CD4-positive, alpha-beta T cell treated with Interleukin-17A for 4 hours (primary cell): Measurements from ENCODE around the gene VTI1A.
"Not testable (repeated sequence)": the region's sequence is repeated elsewhere in the genome, so short reads cannot be mapped to it uniquely, and the experiment has no call there.

ENCODE experiments used
- DNase-seq: peaks from one replicate; pipeline ENCODE4 v3.0.0-alpha.2; 2020; ENCODE audit warnings: mixed read lengths

The VTI1A gene

DNA sequence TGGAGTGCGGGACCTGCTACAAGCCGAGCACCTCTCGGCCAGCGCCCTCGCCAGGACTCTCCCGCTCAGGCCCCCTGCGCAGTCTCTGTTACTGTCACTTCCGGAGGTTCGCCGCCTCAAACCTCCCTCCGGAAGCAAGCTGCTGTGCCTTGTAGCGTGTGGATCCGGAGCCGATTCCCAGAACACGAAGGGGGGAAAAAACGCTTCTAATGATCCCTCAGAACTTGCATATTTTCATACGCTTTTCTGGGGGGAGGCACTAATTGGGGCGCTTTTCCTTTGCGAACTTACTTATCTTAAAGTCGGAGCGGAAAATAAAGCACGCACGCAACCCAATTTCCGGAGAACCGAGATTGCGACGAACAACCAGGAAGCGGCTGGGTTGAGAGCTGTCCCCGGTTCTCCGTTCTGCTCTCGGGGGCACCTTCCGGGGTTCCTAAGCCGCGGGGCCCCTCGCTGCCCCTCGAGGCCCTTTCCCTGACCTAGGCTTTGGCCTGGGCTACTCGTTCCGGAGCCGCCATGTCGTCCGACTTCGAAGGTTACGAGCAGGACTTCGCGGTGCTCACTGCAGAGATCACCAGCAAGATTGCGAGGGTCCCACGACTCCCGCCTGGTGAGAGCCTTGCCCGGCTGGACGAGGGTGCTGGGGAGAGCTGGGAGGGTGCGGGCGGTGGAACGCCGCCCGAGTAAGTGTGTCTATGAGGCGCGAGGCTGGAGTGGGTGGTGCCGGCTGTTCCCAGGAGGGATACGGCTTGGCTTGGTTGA lies at the start of gene VTI1A, which contains the start of gene ZDHHC6:
Gene VTI1A (plus strand): TSS at position 361 of the 765 bp plus-strand sequence. CDS start 159 bp downstream, at position 520.
Gene ZDHHC6 (minus strand): TSS at position 60 of the 765 bp plus-strand sequence. CDS start 1,478 bp downstream, outside the sequence.
- DNase-seq: peak; percentile 86

DNA sequence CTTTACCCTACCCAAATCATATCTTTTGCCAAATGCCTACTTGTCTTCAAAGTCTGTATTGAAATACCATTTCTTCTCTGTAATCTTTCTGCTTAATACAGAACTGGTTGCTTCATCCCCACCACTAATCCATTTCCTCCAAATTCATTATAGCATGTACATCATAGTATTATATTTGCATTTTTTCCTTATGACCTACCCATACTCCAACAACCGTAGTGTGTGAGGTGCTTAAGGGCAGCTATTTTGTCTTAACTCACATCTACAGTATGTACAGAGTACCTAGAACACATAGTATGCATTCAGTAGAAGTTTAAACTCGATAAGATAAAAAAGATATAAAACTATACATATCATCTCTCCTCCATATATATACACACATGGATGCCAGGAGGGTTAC lies 49.4 kb upstream of the VTI1A start:
- no peak for DNase-seq

DNA sequence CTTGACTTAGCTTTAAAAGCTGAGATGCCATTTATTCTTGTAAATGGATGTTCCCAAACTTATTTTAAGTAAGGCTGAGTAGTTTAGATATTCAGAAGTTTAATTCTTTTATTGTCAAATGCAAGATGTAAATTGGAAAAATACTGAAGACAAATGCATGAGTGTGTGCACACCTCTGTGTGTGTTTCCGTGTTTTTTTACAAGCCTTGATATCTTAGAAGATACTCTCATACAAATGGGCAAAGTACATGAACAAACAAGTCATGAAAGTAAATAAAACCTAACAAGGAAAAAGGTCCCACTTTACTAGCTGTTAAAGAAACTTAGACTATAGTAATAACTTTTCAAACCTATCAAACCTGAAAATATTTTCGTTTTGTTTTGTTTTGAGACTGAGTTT lies 44.1 kb upstream of the VTI1A start:
- DNase-seq: no peak

DNA sequence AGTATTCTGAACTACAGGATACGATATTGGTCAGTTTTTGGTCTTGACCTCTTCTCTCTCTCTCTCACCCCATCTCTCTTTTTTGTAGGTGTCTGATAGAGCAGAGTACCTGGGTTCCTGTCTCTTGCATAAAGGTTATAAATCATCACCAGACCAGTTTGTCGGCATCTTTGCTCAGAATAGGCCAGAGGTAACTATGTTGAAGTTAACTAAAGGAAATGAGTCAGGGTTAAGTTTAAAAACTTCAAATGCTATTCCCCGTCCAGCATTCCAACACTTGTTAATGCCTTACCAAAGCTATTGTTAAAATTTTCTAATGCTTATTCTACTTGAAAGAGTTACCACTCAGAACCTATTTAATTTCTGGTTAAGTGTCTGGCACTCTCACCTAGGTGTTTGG lies 42.4 kb upstream of the VTI1A start:
- DNase-seq: no peak

DNA sequence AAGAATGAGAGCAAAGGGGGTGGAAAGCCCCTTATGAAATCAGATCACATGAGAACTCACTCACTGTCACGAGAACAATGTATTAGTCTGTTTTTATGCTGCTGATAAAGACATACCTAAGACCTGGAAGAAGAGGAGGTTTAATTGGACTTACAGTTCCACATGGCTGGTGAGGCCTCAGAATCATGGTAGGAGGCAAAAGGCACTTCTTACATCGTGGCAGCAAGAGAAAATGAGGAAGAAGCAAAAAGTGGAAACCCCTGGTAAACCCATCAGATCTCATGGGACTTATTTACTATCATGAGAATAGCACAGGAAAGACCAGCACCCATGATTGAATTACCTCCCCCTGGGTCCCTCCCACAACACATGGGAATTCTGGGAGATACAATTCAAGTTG lies 40.2 kb upstream of the VTI1A start:
- not testable (repeated sequence) for DNase-seq

DNA sequence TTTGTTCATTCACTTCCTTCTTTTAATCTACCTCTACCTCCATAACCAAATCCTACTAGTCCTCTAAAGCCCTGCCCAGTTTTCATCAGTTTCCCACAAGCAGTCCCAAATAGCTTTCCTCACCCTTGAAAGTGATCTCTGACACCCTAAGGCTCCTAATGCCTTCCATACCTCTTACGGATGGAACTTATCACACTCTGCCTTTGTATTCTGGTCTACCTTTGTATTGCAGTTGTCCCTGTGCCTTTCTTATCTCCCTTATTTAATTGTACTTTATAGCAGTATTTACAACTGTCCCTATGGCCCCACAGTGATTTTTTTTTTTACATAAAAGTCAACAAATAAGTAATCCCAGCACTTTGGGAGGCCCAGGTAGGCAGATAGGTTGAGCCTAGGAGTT lies 39.3 kb upstream of the VTI1A start:
- no peak for DNase-seq

DNA sequence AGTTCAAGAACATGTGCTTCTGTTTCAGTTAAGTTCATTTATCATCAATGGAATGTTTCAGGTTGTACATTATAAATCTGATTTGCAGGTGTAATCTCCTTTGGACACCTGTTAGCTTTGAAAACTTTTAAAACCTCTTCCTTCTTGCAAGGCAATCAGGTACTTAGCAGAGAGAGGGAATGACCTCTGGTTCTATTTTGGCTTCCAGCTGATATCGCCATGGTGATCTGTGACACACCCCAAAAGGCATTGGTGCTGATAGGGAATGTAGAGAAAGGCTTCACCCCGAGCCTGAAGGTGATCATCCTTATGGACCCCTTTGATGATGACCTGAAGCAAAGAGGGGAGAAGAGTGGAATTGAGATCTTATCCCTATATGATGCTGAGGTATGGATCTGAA lies 37.7 kb upstream of the VTI1A start:
- no peak for DNase-seq

DNA sequence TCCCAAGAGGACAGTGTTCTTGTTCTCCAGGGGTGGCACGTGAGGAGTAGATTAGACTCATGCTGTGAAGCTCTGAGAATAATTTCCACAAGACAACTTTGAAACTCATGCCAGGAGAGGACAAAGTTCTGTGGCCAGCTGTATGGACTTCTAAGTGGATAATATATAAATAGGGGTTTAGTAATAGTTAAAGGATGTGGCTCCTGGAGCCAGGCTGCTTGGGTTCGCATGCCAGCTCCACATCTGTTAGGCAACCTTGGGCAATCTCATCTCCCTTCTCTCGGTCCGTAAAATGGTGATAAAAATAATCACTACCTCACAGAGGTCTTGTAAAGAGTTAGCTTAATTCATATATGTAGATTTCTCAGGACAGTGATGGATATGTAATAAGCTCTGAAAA lies 37.3 kb upstream of the VTI1A start:
- no peak for DNase-seq

DNA sequence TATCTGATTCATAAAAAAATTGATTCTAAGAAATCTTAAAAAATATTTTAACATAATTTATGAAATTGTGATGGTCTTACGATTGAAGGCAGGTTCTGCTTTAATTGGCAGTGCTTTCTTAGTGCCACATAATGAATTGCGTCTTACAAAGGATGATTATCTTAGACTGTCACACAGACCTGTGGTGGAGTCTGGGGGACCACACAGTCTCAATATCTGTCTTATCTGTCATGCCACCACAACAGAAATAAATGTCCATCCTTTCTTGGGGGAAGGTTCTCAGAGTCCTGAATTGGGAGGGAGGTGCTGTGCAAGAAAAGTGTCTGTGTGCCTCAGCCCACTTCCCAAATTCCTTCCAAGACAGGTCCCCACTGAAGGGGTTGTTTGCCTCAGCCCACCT lies 34.3 kb upstream of the VTI1A start:
- DNase-seq: no peak

DNA sequence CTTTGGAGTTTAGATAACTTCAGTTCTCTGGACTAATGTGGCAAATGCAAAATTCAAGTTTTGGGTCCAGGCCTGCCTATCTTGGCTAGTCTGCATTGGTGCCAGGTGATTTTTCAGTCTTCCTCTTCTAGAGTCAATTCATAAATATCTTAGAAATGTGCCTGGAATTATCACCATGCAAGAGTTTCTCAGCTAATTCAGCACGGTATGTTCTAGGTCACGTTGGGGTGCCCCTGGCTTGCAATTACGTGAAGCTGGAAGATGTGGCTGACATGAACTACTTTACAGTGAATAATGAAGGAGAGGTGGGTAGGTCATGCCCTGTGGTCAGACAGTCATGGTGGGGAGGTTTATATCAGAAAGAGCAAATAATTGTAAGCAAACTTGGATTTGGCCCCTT lies 25.3 kb upstream of the VTI1A start:
- DNase-seq: no peak

DNA sequence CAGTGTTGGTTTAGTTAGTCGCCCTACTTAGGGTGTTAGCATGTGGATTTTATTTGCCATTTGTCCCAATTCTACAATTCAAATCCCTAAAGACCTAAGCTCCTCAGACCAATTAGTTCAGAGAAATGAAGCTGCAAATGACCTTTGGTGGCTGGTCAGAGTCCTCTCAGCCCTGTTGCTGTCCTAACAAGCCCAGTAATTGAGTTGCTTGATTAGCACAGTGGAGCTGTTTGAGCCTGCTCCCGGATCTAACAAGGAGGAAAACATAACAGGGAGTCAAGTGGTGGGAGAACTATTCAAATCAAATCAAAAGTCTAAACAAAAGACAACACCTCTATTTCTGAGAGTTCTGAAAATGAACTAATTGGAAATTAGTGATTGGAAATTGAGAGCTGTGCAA lies 22.4 kb upstream of the VTI1A start:
- DNase-seq: no peak

DNA sequence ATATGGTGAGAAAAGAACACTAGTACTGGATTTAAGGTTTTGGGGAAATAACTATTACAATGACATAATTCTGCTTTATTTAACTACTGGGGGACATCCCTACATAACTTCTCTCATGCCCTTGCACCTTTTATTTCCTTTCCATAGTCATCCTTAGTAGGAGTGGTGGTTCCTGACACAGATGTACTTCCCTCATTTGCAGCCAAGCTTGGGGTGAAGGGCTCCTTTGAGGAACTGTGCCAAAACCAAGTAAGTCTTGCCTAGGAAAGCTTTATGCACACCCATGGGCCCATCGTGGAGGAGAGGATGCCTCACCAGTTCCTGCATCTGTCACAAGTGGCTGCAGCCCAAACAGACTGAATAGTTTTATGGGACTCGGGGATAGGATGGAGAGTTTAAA lies 20.9 kb upstream of the VTI1A start:
- DNase-seq: no peak

DNA sequence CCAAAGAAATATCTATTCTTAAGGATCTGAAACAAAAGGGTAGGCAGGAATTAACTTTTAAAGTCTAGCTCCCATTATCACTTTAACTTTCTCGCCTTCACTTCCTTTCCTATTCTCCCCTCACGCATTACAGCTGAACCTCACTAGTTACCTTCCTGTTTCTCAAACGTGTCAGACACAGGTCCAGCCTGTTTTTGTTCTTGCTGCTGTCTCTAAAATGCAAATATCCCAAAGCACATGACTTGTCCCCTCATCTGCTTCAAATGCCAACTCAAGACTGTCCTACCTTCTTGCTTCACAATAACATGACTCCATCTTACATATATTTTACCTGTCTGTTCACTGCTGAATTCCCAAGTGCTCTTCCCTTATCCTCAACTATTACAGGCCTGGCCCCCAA lies 17.9 kb upstream of the VTI1A start:
- DNase-seq: no peak

DNA sequence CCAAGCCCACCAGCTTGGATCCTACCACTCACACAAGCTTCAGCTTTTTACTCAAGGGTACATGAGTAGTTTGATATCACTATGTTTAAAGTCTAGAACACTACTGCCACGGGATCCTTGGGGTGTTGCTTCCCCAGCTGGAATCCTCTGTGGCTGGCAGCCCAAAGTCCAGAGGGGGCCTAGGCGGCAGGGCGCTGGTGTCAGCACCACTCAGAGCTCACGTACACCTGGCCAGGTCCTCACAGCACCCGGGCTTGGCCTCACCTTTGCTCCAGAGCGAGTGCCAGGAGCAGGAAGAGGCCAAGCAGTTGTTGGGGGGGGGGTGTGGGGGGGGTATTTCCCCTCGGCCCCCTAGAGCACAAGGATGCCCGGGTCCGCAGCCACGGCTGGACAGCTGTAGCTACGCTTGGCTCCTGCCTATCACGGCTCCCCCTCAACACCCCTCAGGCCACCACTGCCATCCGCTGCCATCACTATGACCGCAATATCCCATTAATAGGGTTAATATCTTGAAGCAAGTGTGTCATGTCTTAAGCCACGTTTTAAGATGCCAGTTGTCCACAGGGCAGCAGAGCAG lies 17.3 kb upstream of the VTI1A start:
- DNase-seq: no peak

DNA sequence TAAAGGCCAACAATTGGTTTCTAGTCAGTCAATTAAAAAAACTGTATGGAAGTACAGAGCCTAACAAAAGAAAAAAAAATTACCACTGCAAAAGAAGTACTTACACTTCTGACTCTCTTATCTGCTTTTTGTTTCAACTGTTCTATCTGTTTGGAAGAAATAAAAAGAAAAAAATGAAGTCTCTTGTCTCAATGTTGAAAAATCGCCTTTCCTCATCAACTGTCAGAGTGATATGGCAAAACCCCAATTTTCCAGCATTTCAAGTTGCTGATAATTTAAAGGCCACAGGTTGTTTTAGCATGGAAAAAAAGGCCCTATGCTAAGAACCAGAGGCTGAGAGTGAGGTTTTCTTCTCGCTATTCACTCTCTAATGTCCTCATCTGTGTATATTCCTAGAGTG lies 13.9 kb upstream of the VTI1A start:
- DNase-seq: no peak

DNA sequence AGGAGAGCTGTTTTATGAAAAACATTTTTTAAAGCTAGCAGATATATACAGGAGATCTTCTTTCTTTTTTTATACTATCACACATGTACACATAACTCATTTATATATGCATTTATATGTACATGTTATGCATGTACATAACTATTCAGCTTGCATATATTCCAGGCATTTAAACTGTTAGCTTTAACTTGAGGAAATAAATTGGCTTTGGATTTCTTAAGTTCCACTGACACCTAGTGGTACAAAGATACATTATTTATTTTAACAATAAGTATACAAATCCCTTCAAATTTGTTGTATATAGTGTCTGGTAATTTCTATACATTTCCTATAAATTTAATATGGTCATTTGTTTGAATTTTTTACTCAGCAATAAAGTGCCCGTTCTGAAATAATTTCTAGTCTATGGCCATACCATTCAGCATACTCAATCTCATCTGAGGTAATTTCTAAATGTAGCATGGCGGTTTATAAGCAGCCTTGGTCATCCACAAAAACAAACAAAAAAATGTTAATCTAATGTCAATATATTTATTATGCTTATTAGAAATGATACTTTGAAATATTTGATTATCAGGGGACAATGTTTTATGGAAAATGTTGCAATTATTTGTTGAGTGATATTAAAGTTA lies 11.9 kb upstream of the VTI1A start:
- no peak for DNase-seq

DNA sequence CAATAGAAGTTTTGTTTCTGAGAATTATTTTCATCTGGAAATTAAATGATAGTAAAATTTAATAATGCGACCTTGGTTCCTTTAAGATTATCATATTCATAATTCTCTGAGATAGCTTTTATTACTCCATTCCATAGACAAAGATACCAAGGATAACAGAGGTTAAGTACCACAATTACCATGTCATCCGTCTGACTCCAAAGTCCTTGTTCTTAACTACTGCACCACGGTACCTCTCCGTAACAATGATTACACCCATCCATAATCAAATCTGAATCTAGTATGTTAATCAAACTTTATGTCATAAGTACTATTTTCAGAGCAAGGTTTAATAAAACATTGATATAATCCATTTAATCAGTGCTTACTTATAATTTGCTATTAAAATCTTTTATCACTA lies 8.7 kb upstream of the VTI1A start:
- DNase-seq: no peak

DNA sequence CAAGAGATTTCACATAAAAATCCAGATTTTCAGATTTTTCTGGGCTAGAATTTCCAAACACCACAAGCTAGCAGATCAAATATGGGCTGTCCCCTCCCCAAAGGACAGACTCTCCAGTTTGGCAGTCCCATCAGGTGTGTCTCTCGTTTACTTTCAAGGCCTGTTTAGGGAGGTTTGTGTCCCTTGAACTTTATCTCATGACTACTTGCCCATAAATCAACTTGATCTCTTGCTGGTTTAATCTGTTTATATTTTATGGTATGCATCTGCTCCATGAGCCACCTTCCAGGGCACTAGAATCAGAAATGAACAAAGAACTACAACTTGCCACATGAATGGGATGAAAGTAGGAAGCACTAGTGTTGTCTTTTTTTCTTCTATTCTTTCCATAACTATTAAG lies 5.5 kb upstream of the VTI1A start:
- DNase-seq: no peak

DNA sequence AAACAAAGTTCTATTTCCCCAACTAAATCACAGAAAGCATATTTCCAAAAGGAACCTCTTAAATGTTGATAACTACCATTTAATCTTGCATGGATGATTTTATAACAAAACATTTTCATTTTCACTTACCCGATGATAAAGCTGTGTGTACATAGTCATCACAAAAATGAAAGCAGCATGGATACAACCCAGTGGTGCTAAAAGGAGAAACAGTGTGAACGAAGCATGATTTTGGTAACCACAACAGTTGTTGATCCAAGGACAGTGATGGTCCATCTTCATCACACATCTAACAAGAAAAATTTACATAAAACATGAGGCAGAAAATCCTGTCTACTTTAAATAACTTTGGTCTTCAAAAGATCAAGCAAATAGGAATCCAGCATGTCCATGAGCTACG lies 5.0 kb upstream of the VTI1A start:
- DNase-seq: no peak

DNA sequence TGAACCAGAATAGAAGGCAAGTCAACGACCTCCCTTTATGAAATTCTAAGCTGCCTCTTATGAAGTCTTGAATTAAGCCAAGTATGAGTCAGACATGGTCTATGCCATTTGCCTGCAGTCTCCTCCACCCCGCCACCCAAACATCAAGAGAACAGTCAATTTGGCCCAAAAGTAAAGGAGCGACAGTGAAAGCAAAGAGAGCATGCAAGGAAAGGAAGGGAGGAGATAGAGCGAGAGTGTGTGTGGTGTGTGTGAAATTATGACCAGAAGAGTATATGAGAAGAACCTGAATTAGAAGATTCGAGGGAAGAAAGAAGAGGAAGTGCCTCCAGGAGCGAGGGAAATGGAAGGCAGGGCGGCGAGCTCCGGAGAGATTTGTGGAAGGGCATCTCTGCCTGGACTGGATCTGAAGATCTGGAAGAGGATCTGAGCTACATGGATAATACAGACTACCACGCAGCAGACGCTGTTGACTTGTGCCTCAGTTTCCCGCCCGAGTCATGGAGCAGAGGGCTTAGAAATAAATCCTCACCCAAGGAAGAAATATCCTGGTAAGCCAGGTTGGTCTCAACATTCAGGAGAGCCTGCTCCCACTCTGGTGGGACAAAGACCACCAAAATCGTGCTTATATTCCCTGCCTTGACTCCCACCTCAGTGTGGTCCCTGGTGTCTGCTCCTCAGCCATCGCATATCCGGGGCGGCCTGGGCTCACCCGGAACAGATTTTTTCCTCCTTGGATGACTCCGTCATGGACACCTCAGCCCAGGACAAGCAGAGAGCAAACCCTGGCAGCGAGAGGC lies 760 bp upstream of the VTI1A start:
- DNase-seq: peak; percentile 10

DNA sequence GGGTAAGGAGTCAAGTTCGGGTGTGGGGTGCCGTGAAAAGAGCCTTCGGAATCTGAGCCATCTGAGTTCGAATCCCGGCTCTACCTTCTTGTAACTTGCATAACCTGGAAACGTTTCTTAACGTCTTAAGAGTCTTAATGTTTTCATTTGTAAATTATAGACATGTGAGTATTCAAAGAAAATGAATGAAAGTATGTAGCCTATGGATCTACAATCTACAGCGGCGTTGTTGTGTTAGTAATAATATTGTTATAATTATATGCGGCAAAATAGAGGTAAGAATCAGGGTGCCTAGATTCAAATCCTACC lies 559 bp downstream of the VTI1A start:
- no peak for DNase-seq

DNA sequence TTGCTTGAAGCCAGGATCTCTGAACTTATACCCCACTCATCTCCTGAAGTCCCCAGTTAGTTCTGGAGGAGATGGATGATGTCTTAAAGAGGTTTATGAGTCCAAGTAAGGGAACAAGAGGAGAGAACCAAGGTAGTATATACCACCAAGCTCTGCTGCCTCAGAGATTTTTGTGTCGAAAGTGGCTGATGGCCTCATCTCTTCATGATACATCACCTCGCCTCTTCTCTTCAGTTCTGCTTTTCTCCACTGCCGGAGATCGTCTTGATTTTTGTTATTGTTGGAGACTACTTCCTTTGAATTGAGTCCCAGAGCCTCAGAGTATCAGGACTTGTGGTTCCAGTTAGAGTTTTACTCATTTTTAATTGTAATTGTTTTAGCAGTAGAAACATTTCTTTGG lies 1.9 kb downstream of the VTI1A start:
- DNase-seq: no peak

DNA sequence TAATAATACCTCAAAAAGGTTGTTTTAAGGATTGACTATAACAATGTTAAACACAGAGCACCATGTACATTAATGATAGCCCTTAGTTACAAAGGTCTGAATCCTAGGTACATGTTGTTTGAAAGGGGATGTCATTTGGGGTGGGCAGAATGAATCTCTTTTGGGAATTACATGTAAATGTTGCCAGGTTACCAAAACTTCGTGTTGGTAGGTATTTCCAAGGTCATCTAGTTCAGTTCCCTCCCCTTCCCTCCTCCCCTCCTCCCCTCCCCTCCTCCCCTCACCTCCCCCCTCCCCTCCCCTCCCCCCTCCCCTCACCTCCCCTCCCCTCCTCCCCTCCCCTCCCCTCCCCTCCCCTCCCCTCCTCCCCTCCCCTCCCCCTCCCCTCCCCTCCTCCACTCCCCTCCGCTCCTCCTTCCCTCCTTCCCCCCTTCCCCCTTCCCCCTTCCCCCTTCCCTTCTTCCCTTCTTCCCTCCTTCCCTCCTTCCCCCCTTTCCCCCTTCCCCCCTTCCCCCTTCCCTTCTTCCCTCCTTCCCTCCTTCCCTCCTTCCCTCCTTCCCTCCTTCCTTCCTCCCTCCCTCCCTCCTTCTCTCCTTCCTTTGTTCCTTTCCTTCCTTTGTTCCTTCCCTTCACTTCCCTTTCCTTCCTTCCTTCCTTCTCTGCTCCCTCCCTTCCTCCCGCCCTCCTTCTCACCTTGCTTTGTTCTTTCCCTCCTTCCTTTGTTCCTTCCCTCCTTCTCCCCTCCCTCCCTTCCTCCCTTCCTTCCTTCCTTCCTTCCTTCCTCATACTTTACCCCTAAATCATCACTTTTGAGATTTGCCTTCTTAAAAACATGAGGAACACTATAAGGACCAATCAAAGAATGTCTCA lies 8.1 kb downstream of the VTI1A start:
- no peak for DNase-seq
